ACC112 (cell line): Measurements from ENCODE around the gene CLPTM1L.

Experiments used
- H2AFZ ChIP-seq: fragments of 200-600 bp; sonication (generic); one replicate; pipeline ENCODE4 v1.6.0; 2017; ENCODE audit warnings: antibody characterized with exemption, low read length; ENCODE audit not compliant: unreplicated experiment
- H3K27ac ChIP-seq: fragments of 200-600 bp; sonication (generic); 2 replicates; pipeline ENCODE4 v1.5.1; 2014; ENCODE audit warnings: low read depth, mild to moderate bottlenecking, antibody characterized with exemption, low read length, moderate library complexity
- H3K27me3 ChIP-seq: fragments of 200-600 bp; sonication (generic); 2 replicates; pipeline ENCODE4 v1.6.1; 2014; ENCODE audit warnings: mild to moderate bottlenecking, antibody characterized with exemption, low read length, moderate library complexity, mixed read lengths; ENCODE audit not compliant: insufficient read depth
- H3K36me3 ChIP-seq: fragments of 200-600 bp; sonication (generic); 2 replicates; pipeline ENCODE4 v1.6.1; 2016; ENCODE audit warnings: mild to moderate bottlenecking, antibody characterized with exemption, low read length, moderate library complexity, mixed read lengths; ENCODE audit not compliant: insufficient read depth
- H3K4me1 ChIP-seq: fragments of 200-600 bp; sonication (generic); one replicate; pipeline ENCODE4 v1.6.1; 2016; ENCODE audit warnings: low read length, mixed read lengths; ENCODE audit not compliant: insufficient read depth, unreplicated experiment, control insufficient read depth
- H3K4me3 ChIP-seq: fragments of 200-600 bp; sonication (generic); 2 replicates; pipeline ENCODE4 v1.5.1; 2014; ENCODE audit warnings: mild to moderate bottlenecking, low read depth, low read length
- H3K79me2 ChIP-seq: fragments of 200-600 bp; sonication (generic); one replicate; pipeline ENCODE4 v1.6.0; 2016; ENCODE audit warnings: low read length; ENCODE audit not compliant: control insufficient read depth, unreplicated experiment, insufficient read depth

The CLPTM1L gene

GRCh38 chr5:1325191-1325741, 19.6 kb downstream of the CLPTM1L start:
- H3K4me1 ChIP-seq: peaks cover 3% of the 10 kb centered on the region
- H3K4me3 ChIP-seq: no peak overlapping the region
- H3K27me3 ChIP-seq: no peaks in the 10 kb centered on the region
- no peak overlapping the region for H2AFZ ChIP-seq
- peaks cover 21% of the 10 kb centered on the region; the same call in 1 of the 2 replicates for H3K36me3 ChIP-seq
- no peak overlapping the region for H3K27ac ChIP-seq
- H3K79me2 ChIP-seq: no peaks in the 10 kb centered on the region

- peaks cover 18% of the 10 kb centered on the region; the same call in 1 of the 2 replicates for H3K36me3 ChIP-seq
- H3K4me3 ChIP-seq: no peak overlapping the region
- H3K4me1 ChIP-seq: peaks cover 3% of the 10 kb centered on the region
- H3K79me2 ChIP-seq: no peaks in the 10 kb centered on the region
- H2AFZ ChIP-seq: no peak overlapping the region
- H3K27me3 ChIP-seq: no peaks in the 10 kb centered on the region
- no peak overlapping the region for H3K27ac ChIP-seq
Observed at GRCh38 chr5:1324719-1325190, 20.1 kb downstream of the CLPTM1L start.

- no peaks in the 10 kb centered on the region for H3K79me2 ChIP-seq
Observed at GRCh38 chr5:1324301-1324700, 20.6 kb downstream of the CLPTM1L start.

GRCh38 chr5:1323803-1324173, 21.1 kb downstream of the CLPTM1L start:
- H3K27ac ChIP-seq: no peak overlapping the region
- no peaks in the 10 kb centered on the region for H3K79me2 ChIP-seq

More at GRCh38 chr5:1324301-1324700, 20.6 kb downstream of the CLPTM1L start:
- no peak overlapping the region for H3K4me3 ChIP-seq
- H3K27me3 ChIP-seq: no peaks in the 10 kb centered on the region
- H3K4me1 ChIP-seq: peaks cover 3% of the 10 kb centered on the region
- H3K36me3 ChIP-seq: peaks cover 18% of the 10 kb centered on the region; the same call in 1 of the 2 replicates
- no peak overlapping the region for H2AFZ ChIP-seq
- no peak overlapping the region for H3K27ac ChIP-seq

GRCh38 chr5:1322955-1323802, 21.7 kb downstream of the CLPTM1L start:
- Histone ChIP-seq H3K4me1 (peaks cover 3% of the 10 kb centered on the region), H3K79me2 (no peaks in the 10 kb centered on the region), H2AFZ (no peak overlapping the region), H3K36me3 (peaks cover 21% of the 10 kb centered on the region; the same call in 1 of the 2 replicates), H3K4me3 (no peak overlapping the region), H3K27me3 (no peaks in the 10 kb centered on the region), H3K27ac (no peak overlapping the region)

More at GRCh38 chr5:1323803-1324173, 21.1 kb downstream of the CLPTM1L start:
- H3K4me1 ChIP-seq: peaks cover 3% of the 10 kb centered on the region
- H3K4me3 ChIP-seq: no peak overlapping the region
- peaks cover 18% of the 10 kb centered on the region; the same call in 1 of the 2 replicates for H3K36me3 ChIP-seq
- no peak overlapping the region for H2AFZ ChIP-seq
- H3K27me3 ChIP-seq: no peaks in the 10 kb centered on the region

GRCh38 chr5:1322036-1322900, 22.6 kb downstream of the CLPTM1L start:
- Histone ChIP-seq H3K4me3 (no peak overlapping the region), H2AFZ (no peak overlapping the region), H3K4me1 (peaks cover 3% of the 10 kb centered on the region), H3K79me2 (no peaks in the 10 kb centered on the region), H3K27ac (no peak overlapping the region), H3K36me3 (peaks cover 21% of the 10 kb centered on the region; the same call in 1 of the 2 replicates), H3K27me3 (no peaks in the 10 kb centered on the region)

- H3K27ac ChIP-seq: no peak overlapping the region
- H3K27me3 ChIP-seq: no peaks in the 10 kb centered on the region
- H3K4me1 ChIP-seq: peaks cover 2% of the 10 kb centered on the region
- H3K36me3 ChIP-seq: peaks cover 21% of the 10 kb centered on the region; the same call in 1 of the 2 replicates
- no peak overlapping the region for H3K4me3 ChIP-seq
- no peaks in the 10 kb centered on the region for H3K79me2 ChIP-seq
- no peak overlapping the region for H2AFZ ChIP-seq
Observed at GRCh38 chr5:1321576-1321975, 23.3 kb downstream of the CLPTM1L start.

GRCh38 chr5:1320436-1321344, 24.2 kb downstream of the CLPTM1L start:
- H3K27ac ChIP-seq: no peak overlapping the region
- H3K36me3 ChIP-seq: peaks cover 19% of the 10 kb centered on the region; the same call in 1 of the 2 replicates
- H3K27me3 ChIP-seq: no peaks in the 10 kb centered on the region
- H3K79me2 ChIP-seq: no peaks in the 10 kb centered on the region
- no peaks in the 10 kb centered on the region for H3K4me1 ChIP-seq
- no peak overlapping the region for H3K4me3 ChIP-seq
- H2AFZ ChIP-seq: no peak overlapping the region

GRCh38 chr5:1319436-1320256, 25.3 kb downstream of the CLPTM1L start:
- Histone ChIP-seq H3K36me3 (peaks cover 9% of the 10 kb centered on the region; the same call in 1 of the 2 replicates), H3K79me2 (no peaks in the 10 kb centered on the region), H3K27ac (no peak overlapping the region), H3K27me3 (no peaks in the 10 kb centered on the region), H3K4me1 (no peaks in the 10 kb centered on the region), H3K4me3 (no peak overlapping the region), H2AFZ (no peak overlapping the region)
